ENCODE measurements around the gene NR5A1.

NR5A1 gene

GRCh38 chr9:124447297-124447661 lies 59.9 kb downstream of the NR5A1 start:
- H3K4me3 ChIP-seq (ENCODE audit: low read depth, low read length) = no peak overlapping the region
- TF ChIP-seq CTCF (IDR thresholded peaks at IDR 0.05; ENCODE audit: low read depth, low read length, missing control alignments) = no peak
- no peak for DNase-seq (ENCODE audit: low read depth)

- no peak for DNase-seq (ENCODE audit: low read depth)
- no peak for TF ChIP-seq CTCF (IDR thresholded peaks at IDR 0.05; ENCODE audit: low read depth, low read length, missing control alignments)
- no peak overlapping the region for H3K4me3 ChIP-seq (ENCODE audit: low read depth, low read length)
These were observed 63.0 kb downstream of the NR5A1 start for GRCh38 chr9:124444166-124444565.

GRCh38 chr9:124443625-124444024 lies 63.6 kb downstream of the NR5A1 start:
- no peak for TF ChIP-seq CTCF (IDR thresholded peaks at IDR 0.05; ENCODE audit: low read depth, low read length, missing control alignments)
- DNase-seq (ENCODE audit: low read depth) = no peak
- no peak overlapping the region for H3K4me3 ChIP-seq (ENCODE audit: low read depth, low read length)

GRCh38 chr9:124442826-124443225 lies 64.4 kb downstream of the NR5A1 start:
- no peak for TF ChIP-seq CTCF (IDR thresholded peaks at IDR 0.05; ENCODE audit: low read depth, low read length, missing control alignments)
- H3K4me3 ChIP-seq (ENCODE audit: low read depth, low read length) = no peak overlapping the region
- DNase-seq (ENCODE audit: low read depth) = no peak

- no peak overlapping the region for H3K4me3 ChIP-seq (ENCODE audit: low read depth, low read length)
- DNase-seq (ENCODE audit: low read depth) = no peak
- no peak for TF ChIP-seq CTCF (IDR thresholded peaks at IDR 0.05; ENCODE audit: low read depth, low read length, missing control alignments)
These were observed 64.8 kb downstream of the NR5A1 start for GRCh38 chr9:124442379-124442778.

GRCh38 chr9:124441291-124441690 lies 65.9 kb downstream of the NR5A1 start:
- no peak for TF ChIP-seq CTCF (IDR thresholded peaks at IDR 0.05; ENCODE audit: low read depth, low read length, missing control alignments)
- no peak for DNase-seq (ENCODE audit: low read depth)
- H3K4me3 ChIP-seq (ENCODE audit: low read depth, low read length) = no peak overlapping the region

- no peak for TF ChIP-seq CTCF (IDR thresholded peaks at IDR 0.05; ENCODE audit: low read depth, low read length, missing control alignments)
- H3K4me3 ChIP-seq (ENCODE audit: low read depth, low read length) = no peak overlapping the region
- DNase-seq (ENCODE audit: low read depth) = no peak
These were observed 66.4 kb downstream of the NR5A1 start for GRCh38 chr9:124440786-124441185.
